K562 (cell line): ENCODE measurements around the gene PTPN9. TPM values are rescaled to one million over a fixed set of nuclear protein-coding genes. Genes with fewer than 3 reads are reported as not detected.
A peak's percentile ranks its signal among the peaks of the same experiment; 100 is the strongest.

Experiments used
- ATAC-seq: fragments of 200-7000 bp; cut with Tn5 transposase; 3 replicates; pipeline ENCODE4 v1.9.1; 2020; ENCODE audit warnings: moderate library complexity
- BruUV-seq: library from RNA; stranded (reverse); fragments of 400-500 nt; replicated peaks from 2 replicates; lab custom pipeline; 2021; lab: Mats Ljungman, UMichigan
- CTCF ChIA-PET: fragments of 300-600 bp; formaldehyde crosslinking; extraction: SDS; loops from one replicate; lab custom pipeline; 2021; ENCODE audit warnings: low intra/inter-chr PET ratio; lab: Yijun Ruan, JAX
- POLR2A ChIA-PET: fragments of 300-600, 350-650 bp; sonication (Branson Sonifier 250); formaldehyde crosslinking; extraction: SDS; loops from one replicate; lab custom pipeline; 2021; ENCODE audit warnings: antibody characterized with exemption, inconsistent platforms; lab: Yijun Ruan, JAX
- DNase-seq, 4 experiments: peaks; one replicate each; pipeline versions ENCODE4 v3.0.0 to v3.0.0-alpha.2; 2011 to 2018; ENCODE audit warnings: low spot score in 3 of 4, mixed read lengths in 3 of 4; ENCODE audit errors: extremely low read depth in 1 of 4
- FAIRE-seq: peaks from 2 replicates; lab custom pipeline; 2011; peaks lifted over from hg19 to GRCh38; lab: Jason Lieb, UNC
- H2AFZ ChIP-seq: 2 replicates; pipeline ENCODE4 v1.6.0; 2011; ENCODE audit warnings: low read depth, low read length, control low read depth, inconsistent platforms
- H3K27ac ChIP-seq: fragments of 200-600 bp; 3 replicates; pipeline ENCODE4 v1.8.0; 2011; ENCODE audit warnings: low read depth, mild to moderate bottlenecking, control low read depth, inconsistent platforms, low read length, moderate library complexity, mixed read lengths; ENCODE audit errors: extremely low read depth
- H3K27me3 ChIP-seq, 2 experiments: fragments of 300-600 bp in 1 of 2; 2 replicates in 1 of 2; 3 replicates in 1 of 2; pipeline versions ENCODE4 v1.6.0 to v1.8.0; 2011; ENCODE audit warnings: inconsistent platforms in 2 of 2, low read length in 2 of 2, mild to moderate bottlenecking in 1 of 2, mixed read lengths in 1 of 2, moderate library complexity in 1 of 2; ENCODE audit not compliant: control insufficient read depth in 2 of 2, insufficient read depth in 2 of 2
- H3K36me3 ChIP-seq: fragments of 300-600 bp; 3 replicates; pipeline ENCODE4 v1.8.0; 2011; ENCODE audit warnings: mild to moderate bottlenecking, low read length, inconsistent platforms; ENCODE audit not compliant: control insufficient read depth, insufficient read depth
- H3K4me1 ChIP-seq, 2 experiments: fragments of 200-600 bp in 1 of 2; replicated peaks in 1 of 2; 2 replicates in 1 of 2; 3 replicates in 1 of 2; pipeline versions ENCODE4 v1.5.1 to v1.8.0; 2011; ENCODE audit warnings: inconsistent platforms in 2 of 2, low read length in 2 of 2, mild to moderate bottlenecking in 1 of 2, mixed read lengths in 1 of 2, moderate library complexity in 1 of 2; ENCODE audit not compliant: control insufficient read depth in 2 of 2, insufficient read depth in 2 of 2
- H3K4me2 ChIP-seq: 2 replicates; pipeline ENCODE4 v1.6.1; 2011; ENCODE audit warnings: low read length, control low read depth, inconsistent platforms, mixed read lengths; ENCODE audit not compliant: insufficient read depth
- H3K4me3 ChIP-seq: fragments of 200-600 bp; sonication (generic), shearing (Covaris generic); 2 replicates; pipeline ENCODE4 v1.5.1; 2016; ENCODE audit warnings: control low read depth, inconsistent platforms
- H3K79me2 ChIP-seq: fragments of 200-600 bp; 3 replicates; pipeline ENCODE4 v1.8.0; 2011; ENCODE audit warnings: low read length, inconsistent platforms; ENCODE audit not compliant: control insufficient read depth, insufficient read depth
- H3K9ac ChIP-seq, 2 experiments: 2 replicates each; pipeline versions ENCODE4 v1.6.0 to v1.6.1; 2011; ENCODE audit warnings: low read depth in 2 of 2, low read length in 2 of 2, control low read depth in 1 of 2, inconsistent platforms in 1 of 2, mild to moderate bottlenecking in 1 of 2, mixed read lengths in 1 of 2; ENCODE audit not compliant: insufficient read depth in 1 of 2
- H3K9me1 ChIP-seq: one replicate; pipeline ENCODE4 v1.6.0; 2011; ENCODE audit warnings: inconsistent platforms, mild to moderate bottlenecking, low read length, moderate library complexity; ENCODE audit not compliant: control insufficient read depth, insufficient read depth
- H3K9me3 ChIP-seq: replicated peaks from 2 replicates; pipeline ENCODE4 v1.5.1; 2011; ENCODE audit warnings: low read depth, low read length, inconsistent platforms; ENCODE audit not compliant: control insufficient read depth, insufficient read depth
- H4K20me1 ChIP-seq: replicated peaks from 2 replicates; pipeline ENCODE4 v1.6.1; 2011; ENCODE audit warnings: low read length, inconsistent platforms, mixed read lengths; ENCODE audit not compliant: control insufficient read depth, insufficient read depth
- BRD9 ChIP-seq: fragments of 450-650 bp; IDR thresholded peaks from 2 replicates; pipeline ENCODE4 v1.6.1; 2018; ENCODE audit warnings: low read depth; ENCODE audit not compliant: partially characterized antibody
- CBX1 ChIP-seq: sonication (generic); IDR thresholded peaks from 2 replicates; pipeline ENCODE4 v1.6.1; 2016; ENCODE audit warnings: antibody characterized with exemption, low read depth, mild to moderate bottlenecking
- CREB1 ChIP-seq, 2 experiments: sonication (generic) in 1 of 2; formaldehyde crosslinking in 1 of 2; IDR thresholded peaks; 2 replicates each; pipeline versions ENCODE4 v1.6.1 to v1.8.0; 2012 to 2022; ENCODE audit warnings: inconsistent platforms in 1 of 2, mild to moderate bottlenecking in 1 of 2, missing genetic modification reagents in 1 of 2, moderate library complexity in 1 of 2
- DPF2 ChIP-seq: fragments of 450-650 bp; IDR thresholded peaks from 2 replicates; pipeline ENCODE4 v1.6.1; 2016
- NRF1 ChIP-seq, 2 experiments: fragments of 450-650 bp; IDR thresholded peaks in 1 of 2; conservative IDR thresholded peaks in 1 of 2; 2 replicates each; pipeline ENCODE4 v1.6.1; 2014; ENCODE audit warnings: mild to moderate bottlenecking in 2 of 2
- POLR2A ChIP-seq: fragments of 450-650 bp; conservative IDR thresholded peaks from 2 replicates; pipeline ENCODE4 v1.6.1; 2016
- PRDM10 ChIP-seq: fragments of 450-650 bp; IDR thresholded peaks from 2 replicates; pipeline ENCODE4 v1.6.1; 2018; ENCODE audit not compliant: partially characterized antibody
- RBM39 ChIP-seq: fragments of 200-400 bp; formaldehyde crosslinking; optimal IDR thresholded peaks from 2 replicates; pipeline ENCODE3; 2018; ENCODE audit warnings: low read depth, low read length
- ZKSCAN1 ChIP-seq: fragments of 150-350 bp; IDR thresholded peaks from 2 replicates; pipeline ENCODE4 v1.6.1; 2016; ENCODE audit warnings: low read depth, low read length
- WGBS: fragments of 100-300 bp; shearing (Covaris generic); methylation state at CpG from one replicate; pipeline ENCODE4 v1.1.6; 2016; ENCODE audit warnings: low coverage, mixed read lengths; ENCODE audit not compliant: insufficient coverage; ENCODE audit errors: missing lambda C conversion rate; 5-methylcytosine and 5-hydroxymethylcytosine counted together
- in situ Hi-C: fragments of 300-500 bp; cut with MboI; formaldehyde crosslinking; loops from 4 replicates; pipeline ENCODE4 v1.15.0; 2018; ENCODE audit warnings: inconsistent platforms, mixed read lengths
- intact Hi-C: fragments of 100-400 bp; cut with micrococcal nuclease; formaldehyde crosslinking; loops from 2 replicates; pipeline ENCODE4 v1.14.2; 2022
- polyA plus RNA-seq, 8 experiments: library from polyadenylated mRNA; depleted of rRNA in 4 of 8; stranded (reverse) in 5 of 8; unstranded in 3 of 8; fragments of >200 nt; fragmentation: Nextera tagmentation in 2 of 8; fragmentation: Illumina TruSeq in 1 of 8; extraction: Ambion mirVana in 2 of 8; extraction: Trizol in 1 of 8; gene quantifications; 2 replicates each; pipeline versions ENCODE4 v1.2.1 to v1.2.3, GENCODE V29; 2011 to 2014; ENCODE audit warnings: inconsistent platforms in 1 of 8, missing spikeins in 1 of 8
- total RNA-seq, 7 experiments: library from RNA; depleted of rRNA in 6 of 7; stranded (reverse); fragments of >200 nt in 6 of 7; fragmentation: Illumina TruSeq in 2 of 7; extraction: Trizol in 2 of 7; gene quantifications; 2 replicates each; pipeline versions ENCODE4 v1.2.1 to v1.2.3, GENCODE V29; 2011 to 2021; ENCODE audit warnings: low replicate concordance in 1 of 7
- TF ChIP-seq, protein P1 (sequence below): sonication (generic); formaldehyde crosslinking; IDR thresholded peaks from 2 replicates; pipeline ENCODE4 v1.8.1; 2023; ENCODE audit warnings: missing genetic modification reagents, mild to moderate bottlenecking, borderline replicate concordance
- TF ChIP-seq, protein P2 (sequence below), 2 experiments: fragments of 450-650 bp; conservative IDR thresholded peaks; 2 replicates each; pipeline ENCODE4 v1.6.1; 2017; ENCODE audit warnings: mild to moderate bottlenecking in 2 of 2, moderate library complexity in 2 of 2

PTPN9 gene
- total and polyA plus RNA-seq, 9 of the 15 experiments (the other 6 are each of a cell fraction or from before 2014, with no cell fraction given) = 5.0 to 24.0 (median 14.2) TPM

- H3K9ac ChIP-seq = peak overlapping the region; percentile 98
- H3K9me1 ChIP-seq = peaks cover 4% of the 10 kb centered on the region
- peak overlapping the region; percentile 86 for H3K4me3 ChIP-seq
- H3K27me3 ChIP-seq = no peaks in the 10 kb centered on the region
- peaks cover 4% of the 10 kb centered on the region; the same call in 2 of the 3 replicates for H3K36me3 ChIP-seq
- DNase-seq = peak in 3 of 4 experiments; percentile 26 to 91 (median 51)
- H3K27ac ChIP-seq = peak overlapping the region; percentile 97
- peaks cover 10% of the 10 kb centered on the region for H4K20me1 ChIP-seq
- H3K4me2 ChIP-seq = peak overlapping the region; percentile 99
- peaks cover 56% of the 10 kb centered on the region for H3K79me2 ChIP-seq
- no peak for FAIRE-seq
- peak overlapping the region; percentile 56 for H2AFZ ChIP-seq
- H3K4me1 ChIP-seq = peaks cover 13 to 36% of the 10 kb centered on the region in 2 experiments; a peak in 3 of 5 replicates
- POLR2A ChIA-PET = interaction anchor here (0.5 to 2.1 kb wide), 15 partner anchors 11 to 248 kb away, joined by 3 to 7 read pairs (median 4); partner anchors contain the start of genes IMP3, PTPN9 and SNUPN
- BruUV-seq = no TSS peak
- 3% methylated on average over 16 of the region's 16 CpGs for WGBS
- no peaks in the 10 kb centered on the region for H3K9me3 ChIP-seq
- in situ Hi-C loops = no loop called here
- ATAC-seq = peak; percentile 37
- CTCF ChIA-PET = no interaction called here
- intact Hi-C loops = loop anchor here (5.0 kb wide), 1 partner anchor 125 kb away; the partner anchor contains the start of gene PTPN9
- TF ChIP-seq RBM39 = peak; percentile 80
- peak; percentile 48 to 53; a peak in 3 of 4 replicates for TF ChIP-seq NRF1 (conservative IDR thresholded peaks at IDR 0.05 in 1 of 2, IDR thresholded peaks at IDR 0.05 in 1 of 2)
- peak; percentile 80 for TF ChIP-seq POLR2A
- TF ChIP-seq, protein P1, sequence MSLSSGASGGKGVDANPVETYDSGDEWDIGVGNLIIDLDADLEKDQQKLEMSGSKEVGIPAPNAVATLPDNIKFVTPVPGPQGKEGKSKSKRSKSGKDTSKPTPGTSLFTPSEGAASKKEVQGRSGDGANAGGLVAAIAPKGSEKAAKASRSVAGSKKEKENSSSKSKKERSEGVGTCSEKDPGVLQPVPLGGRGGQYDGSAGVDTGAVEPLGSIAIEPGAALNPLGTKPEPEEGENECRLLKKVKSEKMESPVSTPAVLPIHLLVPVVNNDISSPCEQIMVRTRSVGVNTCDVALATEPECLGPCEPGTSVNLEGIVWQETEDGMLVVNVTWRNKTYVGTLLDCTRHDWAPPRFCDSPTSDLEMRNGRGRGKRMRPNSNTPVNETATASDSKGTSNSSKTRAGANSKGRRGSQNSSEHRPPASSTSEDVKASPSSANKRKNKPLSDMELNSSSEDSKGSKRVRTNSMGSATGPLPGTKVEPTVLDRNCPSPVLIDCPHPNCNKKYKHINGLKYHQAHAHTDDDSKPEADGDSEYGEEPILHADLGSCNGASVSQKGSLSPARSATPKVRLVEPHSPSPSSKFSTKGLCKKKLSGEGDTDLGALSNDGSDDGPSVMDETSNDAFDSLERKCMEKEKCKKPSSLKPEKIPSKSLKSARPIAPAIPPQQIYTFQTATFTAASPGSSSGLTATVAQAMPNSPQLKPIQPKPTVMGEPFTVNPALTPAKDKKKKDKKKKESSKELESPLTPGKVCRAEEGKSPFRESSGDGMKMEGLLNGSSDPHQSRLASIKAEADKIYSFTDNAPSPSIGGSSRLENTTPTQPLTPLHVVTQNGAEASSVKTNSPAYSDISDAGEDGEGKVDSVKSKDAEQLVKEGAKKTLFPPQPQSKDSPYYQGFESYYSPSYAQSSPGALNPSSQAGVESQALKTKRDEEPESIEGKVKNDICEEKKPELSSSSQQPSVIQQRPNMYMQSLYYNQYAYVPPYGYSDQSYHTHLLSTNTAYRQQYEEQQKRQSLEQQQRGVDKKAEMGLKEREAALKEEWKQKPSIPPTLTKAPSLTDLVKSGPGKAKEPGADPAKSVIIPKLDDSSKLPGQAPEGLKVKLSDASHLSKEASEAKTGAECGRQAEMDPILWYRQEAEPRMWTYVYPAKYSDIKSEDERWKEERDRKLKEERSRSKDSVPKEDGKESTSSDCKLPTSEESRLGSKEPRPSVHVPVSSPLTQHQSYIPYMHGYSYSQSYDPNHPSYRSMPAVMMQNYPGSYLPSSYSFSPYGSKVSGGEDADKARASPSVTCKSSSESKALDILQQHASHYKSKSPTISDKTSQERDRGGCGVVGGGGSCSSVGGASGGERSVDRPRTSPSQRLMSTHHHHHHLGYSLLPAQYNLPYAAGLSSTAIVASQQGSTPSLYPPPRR (CRISPR knock-in tag) = peak; percentile 72; the same call in 1 of the 2 replicates
- TF ChIP-seq ZKSCAN1 = no peak
- TF ChIP-seq CBX1 = 0 out of 2 replicates have a peak, but pooled peaks have one; percentile 4
- peak; percentile 18 for TF ChIP-seq PRDM10
- peak; percentile 78 for TF ChIP-seq BRD9
- TF ChIP-seq, protein P2, sequence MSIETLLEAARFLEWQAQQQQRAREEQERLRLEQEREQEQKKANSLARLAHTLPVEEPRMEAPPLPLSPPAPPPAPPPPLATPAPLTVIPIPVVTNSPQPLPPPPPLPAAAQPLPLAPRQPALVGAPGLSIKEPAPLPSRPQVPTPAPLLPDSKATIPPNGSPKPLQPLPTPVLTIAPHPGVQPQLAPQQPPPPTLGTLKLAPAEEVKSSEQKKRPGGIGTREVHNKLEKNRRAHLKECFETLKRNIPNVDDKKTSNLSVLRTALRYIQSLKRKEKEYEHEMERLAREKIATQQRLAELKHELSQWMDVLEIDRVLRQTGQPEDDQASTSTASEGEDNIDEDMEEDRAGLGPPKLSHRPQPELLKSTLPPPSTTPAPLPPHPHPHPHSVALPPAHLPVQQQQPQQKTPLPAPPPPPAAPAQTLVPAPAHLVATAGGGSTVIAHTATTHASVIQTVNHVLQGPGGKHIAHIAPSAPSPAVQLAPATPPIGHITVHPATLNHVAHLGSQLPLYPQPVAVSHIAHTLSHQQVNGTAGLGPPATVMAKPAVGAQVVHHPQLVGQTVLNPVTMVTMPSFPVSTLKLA (conservative IDR thresholded peaks at IDR 0.05) = peak; percentile 19 to 30; a peak in 3 of 4 replicates
- TF ChIP-seq CREB1 (IDR thresholded peaks at IDR 0.05) = no peak
- no peak for TF ChIP-seq CREB1 (CRISPR knock-in tag; IDR thresholded peaks at IDR 0.05)
- peak; percentile 49; the same call in 1 of the 2 replicates for TF ChIP-seq DPF2
These were observed 126.7 kb downstream of the PTPN9 start for GRCh38 chr15:75452364-75452864.
